GM18505 (cell line): ENCODE data around the gene CNGB1.
A peak's percentile ranks its signal among the peaks of the same experiment; 100 is the strongest.

Experiments used
- ATAC-seq: cut with Tn5 transposase; IDR thresholded peaks from one replicate; pipeline ENCODE4 v1.9.1; 2021; ENCODE audit not compliant: unreplicated experiment
- POLR2A ChIP-seq: IDR thresholded peaks from 4 replicates; pipeline ENCODE4 v1.6.1; 2011; ENCODE audit warnings: borderline replicate concordance; ENCODE audit not compliant: insufficient read depth, insufficient read length; ENCODE audit errors: extremely low read depth

CNGB1 gene

DNA sequence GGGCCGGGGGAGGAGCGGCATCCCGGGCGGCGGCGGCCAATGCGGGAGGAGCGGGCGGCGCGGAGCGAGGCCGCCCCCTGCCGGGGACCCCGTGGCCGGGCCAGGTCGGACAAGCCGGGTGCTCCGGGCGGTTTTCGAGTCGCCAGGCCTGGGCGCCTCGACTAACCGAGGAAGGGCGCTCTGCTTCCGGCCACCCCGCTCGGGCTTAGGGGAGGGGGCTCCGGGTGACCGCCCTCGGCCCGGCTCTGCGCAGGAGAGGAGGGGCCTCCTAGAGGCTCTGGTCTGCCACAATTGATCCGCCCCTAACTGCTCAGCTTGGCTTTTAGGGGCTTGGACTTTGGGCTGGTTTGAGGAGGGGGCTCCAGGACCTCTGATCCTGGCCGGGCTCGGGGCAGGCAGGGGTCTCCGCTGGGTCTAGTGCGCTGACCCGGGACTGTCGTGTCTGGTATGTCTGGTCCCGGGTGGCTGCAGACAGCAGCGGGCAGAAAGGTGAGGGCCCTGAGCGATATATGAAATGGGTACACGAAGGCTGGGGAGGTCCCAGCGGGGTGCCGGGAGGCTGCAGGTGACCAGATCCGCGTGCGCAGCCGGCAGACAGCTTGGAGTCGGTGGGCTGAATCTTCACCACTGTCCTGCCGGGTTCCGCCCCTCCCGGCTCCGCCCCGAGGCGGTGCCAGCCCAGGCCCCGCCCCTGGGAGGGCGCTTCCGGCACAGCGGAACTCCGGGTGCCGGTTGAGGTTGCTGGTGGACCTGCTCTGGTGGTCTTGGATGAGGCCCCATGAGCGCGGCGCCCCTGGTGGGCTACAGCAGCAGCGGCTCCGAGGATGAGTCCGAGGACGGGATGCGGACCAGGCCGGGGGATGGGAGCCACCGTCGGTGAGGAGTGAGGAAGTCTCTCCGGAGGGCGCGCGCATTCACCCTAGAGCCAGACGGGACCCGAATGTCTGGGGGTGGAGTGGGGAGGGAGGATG, 30.1 kb upstream of the CNGB1 start, which contains the start of gene USB1:
Gene USB1 (plus strand): TSS at position 702 of the 971 bp plus-strand sequence. CDS start 77 bp downstream, at position 779.
- peak; percentile 71 for ATAC-seq
- peak; percentile 89 for TF ChIP-seq POLR2A

DNA sequence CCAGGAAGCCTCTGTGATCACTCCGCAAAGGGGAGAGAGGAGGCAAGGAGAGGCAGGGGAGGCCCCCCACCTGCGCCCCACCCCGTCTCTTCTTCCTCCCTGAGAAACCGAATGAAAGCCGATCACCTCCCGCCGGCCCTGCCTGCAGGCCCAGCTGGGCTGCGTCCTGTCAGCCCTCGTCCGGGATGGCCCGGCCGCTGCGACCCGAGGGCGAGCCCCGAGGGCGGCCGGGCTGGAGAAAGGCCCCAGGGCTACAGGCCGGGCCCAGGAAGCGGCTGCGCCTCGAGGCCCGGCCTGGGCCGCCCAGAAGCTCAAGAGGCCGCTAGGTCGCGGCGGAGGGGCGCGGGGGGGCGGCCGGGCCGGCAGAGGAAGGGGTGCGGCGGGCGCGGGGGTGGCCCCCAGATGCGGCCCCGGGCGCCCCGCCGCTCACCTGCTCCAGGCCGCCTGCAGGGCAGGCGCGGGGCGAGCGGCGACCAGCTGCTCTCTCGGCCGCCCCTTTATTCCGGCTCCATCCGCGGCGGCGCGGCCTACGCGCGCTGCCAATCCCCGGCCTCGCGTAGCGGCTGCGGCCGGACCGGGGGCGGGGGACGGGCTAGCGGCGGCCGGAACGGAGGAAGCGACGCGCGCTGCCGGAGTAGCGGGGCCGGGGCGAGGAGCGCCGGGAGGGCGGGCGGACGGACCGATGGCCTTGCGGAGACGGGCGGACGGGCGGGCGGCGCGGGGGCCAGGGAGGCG, 29.2 kb upstream of the CNGB1 start, which contains the start of gene ZNF319:
Gene ZNF319 (minus strand): TSS at position 702 of the 735 bp plus-strand sequence. CDS start 2,407 bp downstream, outside the sequence.
- ATAC-seq: peak; percentile 26
- peak; percentile 28 for TF ChIP-seq POLR2A

DNA sequence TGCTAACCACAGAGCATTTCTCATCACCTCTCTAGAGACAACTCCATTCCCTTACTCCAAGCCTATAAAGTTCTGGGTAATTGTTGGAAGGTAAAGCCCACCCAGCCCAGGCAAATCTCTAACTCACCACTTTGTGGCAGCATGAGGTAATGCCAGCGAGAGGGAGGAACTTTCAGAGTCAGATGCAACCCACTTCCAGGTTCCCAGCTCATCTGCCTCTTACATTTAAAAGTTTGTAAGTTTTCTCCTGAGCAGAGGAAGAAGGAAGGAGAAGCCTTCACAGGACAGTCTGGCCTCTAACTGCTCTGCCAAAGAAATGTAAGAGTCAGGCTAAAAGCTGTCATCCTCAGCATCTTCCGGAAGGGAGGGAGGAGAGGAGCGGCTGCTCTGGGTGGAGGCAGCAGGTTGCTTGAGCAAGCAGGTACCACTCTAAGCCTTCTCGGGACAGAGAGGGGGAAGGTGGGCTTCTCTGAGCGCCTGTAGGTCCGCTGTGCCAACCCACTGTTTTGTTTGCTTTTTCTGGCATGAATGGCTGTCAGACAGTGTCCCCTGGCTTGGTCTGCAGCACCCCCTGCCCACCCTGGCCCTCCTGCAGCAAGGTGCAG, 28.5 kb upstream of the CNGB1 start:
- no peak for ATAC-seq
- no peak for TF ChIP-seq POLR2A

DNA sequence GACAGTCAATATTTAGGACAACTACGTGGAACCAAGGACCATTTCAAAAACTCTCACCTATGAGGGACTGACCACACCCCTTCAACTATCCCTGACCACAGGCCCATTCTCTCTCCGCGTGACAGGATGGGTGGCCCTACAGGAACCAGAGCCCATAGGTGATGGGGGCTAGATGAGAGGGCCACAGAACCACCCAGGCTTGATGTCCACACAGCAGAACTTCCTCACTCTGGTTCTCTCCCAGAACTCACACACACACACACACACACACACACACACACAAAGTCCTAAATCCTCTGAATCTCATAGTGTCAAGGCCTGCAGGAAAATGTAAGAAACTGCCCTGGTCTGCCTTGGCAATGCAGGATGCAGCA, 28.1 kb upstream of the CNGB1 start:
- TF ChIP-seq POLR2A: no peak
- ATAC-seq: no peak

DNA sequence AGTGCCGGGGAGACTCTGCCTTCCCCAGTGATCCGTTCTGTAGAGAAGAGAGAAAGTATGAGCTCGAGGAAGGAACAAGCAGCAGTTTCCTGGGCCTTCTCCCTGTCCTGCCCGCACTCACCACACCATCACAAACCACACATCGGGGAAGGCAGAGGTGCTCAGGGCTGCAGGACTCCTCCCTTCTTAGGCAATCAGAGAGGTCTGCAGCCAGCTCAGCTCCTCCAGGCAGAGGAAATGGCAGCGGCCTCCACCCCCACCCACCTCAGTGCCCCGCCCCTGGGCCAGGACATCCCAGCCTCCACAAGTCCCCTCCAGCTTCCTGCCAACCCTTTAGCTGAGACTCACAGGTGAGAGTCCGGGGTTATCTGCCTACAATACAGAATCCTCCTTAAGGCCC, 27.6 kb upstream of the CNGB1 start:
- ATAC-seq: no peak
- no peak for TF ChIP-seq POLR2A

DNA sequence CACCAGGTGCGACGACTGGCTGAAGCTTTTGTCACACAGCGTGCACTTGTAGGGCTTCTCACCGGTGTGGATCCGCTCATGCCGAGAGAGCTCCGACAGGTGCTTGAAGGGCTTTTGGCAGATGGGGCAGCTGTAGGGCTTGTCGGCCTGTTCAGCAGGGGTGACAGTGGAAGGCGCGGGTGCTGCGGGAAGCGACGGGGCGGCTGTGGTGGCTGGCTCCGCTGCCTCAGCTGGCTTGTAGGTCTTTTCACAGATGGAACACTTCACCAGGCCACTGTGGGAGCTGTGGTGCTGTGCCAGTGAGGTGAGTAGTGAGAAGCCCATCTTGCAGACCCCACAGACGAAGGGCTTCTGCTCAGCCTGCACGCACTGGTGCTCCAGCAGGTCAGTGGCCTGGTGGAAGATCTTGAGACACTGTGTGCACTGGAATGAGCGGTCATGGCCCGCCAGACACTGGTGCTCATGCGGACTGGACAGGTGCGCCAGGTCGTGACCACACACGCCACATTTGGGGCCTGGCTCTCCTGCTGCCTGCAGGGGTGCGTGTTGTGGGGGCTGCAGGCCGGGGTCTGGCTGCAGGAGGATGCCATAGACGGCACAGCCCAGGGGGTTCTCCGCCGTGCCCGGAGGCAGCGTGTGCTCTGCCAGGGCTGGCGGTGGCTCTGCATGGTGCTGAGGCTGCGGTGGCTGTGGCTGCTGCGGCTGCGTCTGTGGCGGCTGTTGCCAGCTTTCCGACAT, 26.8 kb upstream of the CNGB1 start:
- ATAC-seq: no peak
- no peak for TF ChIP-seq POLR2A

DNA sequence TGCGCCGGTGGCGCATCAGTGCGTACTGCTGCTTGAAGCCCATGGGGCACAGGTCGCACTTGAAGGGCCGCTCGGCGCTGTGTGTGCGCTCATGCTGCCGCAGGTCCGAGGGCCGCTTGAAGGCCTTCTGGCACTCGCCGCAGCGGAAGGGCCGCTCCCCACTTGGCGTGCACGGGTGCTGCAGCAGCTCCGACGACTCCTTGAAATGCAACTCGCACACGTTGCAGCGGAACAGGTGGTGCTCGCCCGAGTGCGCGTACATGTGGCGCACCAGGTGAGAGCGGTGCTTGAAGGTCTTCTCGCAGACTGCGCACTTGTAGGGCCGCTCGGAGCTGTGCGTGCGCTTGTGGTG, 26.2 kb upstream of the CNGB1 start:
- no peak for TF ChIP-seq POLR2A

DNA sequence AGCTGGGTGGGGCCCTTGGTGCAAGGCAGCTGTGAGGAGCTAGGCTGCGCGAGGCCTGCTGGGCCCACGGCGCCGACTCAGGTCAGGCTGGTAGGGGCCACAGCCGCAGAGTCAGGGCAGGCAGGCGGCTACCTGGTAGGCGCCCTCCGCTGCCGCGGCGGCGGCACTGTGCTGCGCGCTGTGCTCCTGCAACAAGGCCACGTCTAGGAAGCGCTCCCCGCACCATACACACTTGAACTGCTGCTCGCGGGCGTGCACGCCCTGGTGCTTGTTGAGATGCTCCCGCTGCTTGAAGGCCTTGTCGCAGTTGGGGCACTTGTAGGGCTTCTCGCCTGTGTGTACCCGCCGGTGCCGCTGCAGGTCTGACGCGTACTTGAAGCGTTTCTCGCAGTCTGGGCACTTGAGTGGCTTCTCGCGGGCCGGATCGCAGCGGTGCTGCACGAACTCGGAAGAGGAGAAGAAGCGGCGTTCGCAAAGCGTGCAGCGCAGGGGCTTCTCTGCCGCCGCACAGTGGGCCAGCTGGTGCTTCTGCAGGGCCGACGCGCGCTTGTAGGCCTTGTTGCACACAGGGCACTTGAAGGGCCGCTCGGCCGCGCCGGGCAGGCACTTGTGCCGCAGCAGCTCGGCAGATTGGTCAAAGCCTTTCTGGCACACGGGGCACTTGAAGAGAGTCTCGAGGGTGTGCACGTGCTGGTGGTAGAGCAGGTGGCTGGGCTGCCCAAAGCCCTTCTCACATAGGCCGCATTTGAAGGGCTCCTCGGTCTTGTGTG, 25.7 kb upstream of the CNGB1 start:
- no peak for ATAC-seq
- TF ChIP-seq POLR2A: no peak

More for the DNA sequence above, 26.2 kb upstream of the CNGB1 start:
- no peak for ATAC-seq

DNA sequence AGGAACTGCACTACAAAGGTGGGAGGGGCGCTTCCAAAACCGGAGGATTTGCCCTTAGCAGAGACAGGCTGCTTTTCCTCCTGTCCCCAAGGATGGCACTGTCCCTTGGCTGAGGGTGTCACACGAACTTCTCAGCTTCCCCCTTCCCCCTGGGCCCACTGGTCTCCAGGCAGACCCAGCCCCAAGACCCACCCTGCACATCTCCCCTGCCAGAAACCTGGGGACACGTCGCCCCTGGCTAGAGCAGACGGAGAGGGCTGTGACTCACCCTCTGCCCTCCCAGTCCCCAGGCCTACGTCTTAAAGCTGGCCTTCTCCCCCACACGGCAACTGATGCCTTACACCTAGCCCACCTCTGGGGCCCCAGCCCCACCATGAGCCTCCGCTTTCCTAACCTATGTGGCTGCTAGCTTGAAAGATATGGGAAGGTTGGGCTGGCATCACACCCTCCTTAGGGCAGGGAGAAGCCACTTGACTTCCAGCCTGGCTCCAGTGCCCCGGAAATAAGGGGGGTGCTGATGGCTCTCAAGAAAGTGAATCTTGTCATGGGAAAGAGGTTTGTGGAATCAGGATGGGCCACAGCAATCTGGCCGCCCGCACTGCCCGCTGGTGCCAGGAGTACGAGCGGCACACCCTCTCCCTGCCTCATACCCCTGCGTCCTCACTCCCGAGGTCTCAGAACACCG, 24.9 kb upstream of the CNGB1 start:
- no peak for TF ChIP-seq POLR2A
- no peak for ATAC-seq

DNA sequence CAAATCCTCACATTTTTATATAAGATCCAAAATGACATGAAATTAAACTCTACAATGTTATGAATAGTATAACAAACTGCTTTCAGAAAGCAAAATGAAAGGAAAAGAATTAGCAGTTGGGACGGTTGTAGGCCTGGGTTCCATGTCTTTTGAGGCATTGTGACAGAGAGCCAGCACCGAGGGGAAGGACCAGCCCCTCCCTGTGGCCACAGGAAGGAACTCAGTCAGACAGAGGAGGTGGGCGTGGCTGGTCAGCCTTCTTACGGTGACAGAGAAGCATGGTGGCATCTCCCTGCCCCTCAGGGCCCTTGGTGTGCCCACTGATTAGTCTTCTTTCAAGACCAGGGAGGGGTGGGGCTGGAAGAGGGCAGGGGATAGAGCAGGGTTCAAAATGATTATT, 23.9 kb upstream of the CNGB1 start:
- ATAC-seq: no peak

DNA sequence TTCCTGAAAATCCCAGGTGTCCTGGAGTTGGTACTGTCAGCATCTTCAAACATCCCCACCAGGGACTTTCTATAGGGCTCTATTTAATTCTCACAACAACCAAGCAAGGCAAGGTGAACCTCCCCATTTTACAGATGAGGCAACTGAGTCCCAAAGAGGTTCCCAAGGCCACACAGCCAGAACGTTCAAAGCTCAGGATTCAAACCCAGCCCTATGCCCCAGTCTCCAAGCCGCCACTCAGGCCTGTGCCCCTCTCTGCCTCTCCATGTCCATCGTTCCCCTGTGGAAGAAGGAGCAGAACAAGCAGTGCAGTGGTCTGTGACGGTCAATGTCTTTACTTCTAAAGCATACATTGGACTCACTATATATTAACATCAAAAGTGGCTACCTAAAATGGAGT, 23.4 kb upstream of the CNGB1 start:
- ATAC-seq: no peak
- no peak for TF ChIP-seq POLR2A

More for the DNA sequence above, 23.9 kb upstream of the CNGB1 start:
- no peak for TF ChIP-seq POLR2A
